Liver (tissue), 3 donors: ENCODE results near the gene NEB.
"Not testable (repeated sequence)": the region's sequence is repeated elsewhere in the genome, so short reads cannot be mapped to it uniquely, and the experiment has no call there.

Source experiments
- EGR1 ChIP-seq, 2 donors: IDR thresholded peaks; 2 replicates each; pipeline ENCODE4 v1.6.1; 2016 to 2018; ENCODE audit warnings: antibody characterized with exemption in 2 of 2, low read depth in 2 of 2
- GABPA ChIP-seq, 2 donors: IDR thresholded peaks in 1 of 2; conservative IDR thresholded peaks in 1 of 2; 2 replicates each; pipeline ENCODE4 v1.6.1; 2016; ENCODE audit warnings: antibody characterized with exemption in 2 of 2, mild to moderate bottlenecking in 1 of 2, moderate library complexity in 1 of 2
- JUND ChIP-seq, 2 donors: IDR thresholded peaks; 2 replicates each; pipeline ENCODE4 v1.6.1; 2016; ENCODE audit warnings: antibody characterized with exemption in 2 of 2
- RAD21 ChIP-seq, 2 donors: IDR thresholded peaks; 2 replicates each; pipeline ENCODE4 v1.6.1; 2016; ENCODE audit warnings: antibody characterized with exemption in 2 of 2, mild to moderate bottlenecking in 2 of 2
- TAF1 ChIP-seq: conservative IDR thresholded peaks from 2 replicates; pipeline ENCODE4 v1.6.1; 2016; ENCODE audit warnings: antibody characterized with exemption, mild to moderate bottlenecking
- TF ChIP-seq, protein P1 (sequence below): fragments of 150-350 bp; IDR thresholded peaks from 2 replicates; pipeline ENCODE4 v1.5.1; 2017; ENCODE audit warnings: improper control_type of control experiment, low read depth, low read length; ENCODE audit not compliant: missing input control
- TF ChIP-seq, protein P2 (sequence below): IDR thresholded peaks from 2 replicates; pipeline ENCODE4 v1.6.1; 2016; ENCODE audit warnings: antibody characterized with exemption, mild to moderate bottlenecking
- donor health status: healthy.
- donor health status: healthy.

DNA sequence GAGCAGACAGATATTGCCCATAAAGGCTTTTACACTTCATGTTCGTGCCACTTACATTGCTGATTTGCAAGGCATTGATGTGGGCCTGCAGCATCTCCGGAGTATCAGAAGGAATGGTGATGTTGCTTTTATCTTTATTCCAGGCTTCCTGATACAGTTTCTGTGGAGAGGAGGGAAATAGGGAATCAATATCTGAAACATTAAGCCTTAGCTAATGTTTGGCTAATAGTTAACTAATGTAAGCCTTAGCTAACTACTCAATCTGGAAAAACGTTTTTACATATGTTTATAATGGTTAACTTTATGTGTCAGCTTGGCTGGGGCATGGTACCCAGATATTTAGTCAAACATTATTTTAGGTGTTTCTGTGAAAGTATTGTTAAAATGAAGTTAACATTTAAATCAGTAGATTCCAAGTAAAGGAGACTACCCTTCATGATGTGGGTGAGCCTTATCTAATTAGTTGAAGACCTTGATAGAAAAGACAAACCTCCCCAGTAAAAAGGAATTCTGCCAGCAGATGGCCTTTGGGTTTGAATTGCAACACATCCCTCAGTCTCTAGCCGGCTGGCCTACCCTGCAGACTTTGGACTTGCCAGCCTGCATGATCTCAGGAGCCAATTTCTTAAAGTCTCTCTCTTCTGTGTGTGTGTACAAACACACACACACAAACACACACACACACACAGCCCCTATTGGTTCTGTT lies 137.2 kb downstream of the NEB start:
- TF ChIP-seq, protein P1, sequence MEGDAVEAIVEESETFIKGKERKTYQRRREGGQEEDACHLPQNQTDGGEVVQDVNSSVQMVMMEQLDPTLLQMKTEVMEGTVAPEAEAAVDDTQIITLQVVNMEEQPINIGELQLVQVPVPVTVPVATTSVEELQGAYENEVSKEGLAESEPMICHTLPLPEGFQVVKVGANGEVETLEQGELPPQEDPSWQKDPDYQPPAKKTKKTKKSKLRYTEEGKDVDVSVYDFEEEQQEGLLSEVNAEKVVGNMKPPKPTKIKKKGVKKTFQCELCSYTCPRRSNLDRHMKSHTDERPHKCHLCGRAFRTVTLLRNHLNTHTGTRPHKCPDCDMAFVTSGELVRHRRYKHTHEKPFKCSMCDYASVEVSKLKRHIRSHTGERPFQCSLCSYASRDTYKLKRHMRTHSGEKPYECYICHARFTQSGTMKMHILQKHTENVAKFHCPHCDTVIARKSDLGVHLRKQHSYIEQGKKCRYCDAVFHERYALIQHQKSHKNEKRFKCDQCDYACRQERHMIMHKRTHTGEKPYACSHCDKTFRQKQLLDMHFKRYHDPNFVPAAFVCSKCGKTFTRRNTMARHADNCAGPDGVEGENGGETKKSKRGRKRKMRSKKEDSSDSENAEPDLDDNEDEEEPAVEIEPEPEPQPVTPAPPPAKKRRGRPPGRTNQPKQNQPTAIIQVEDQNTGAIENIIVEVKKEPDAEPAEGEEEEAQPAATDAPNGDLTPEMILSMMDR: not testable (repeated sequence)
- not testable (repeated sequence) for TF ChIP-seq TAF1; GABPA (IDR thresholded peaks at IDR 0.05 in 1 of 2, conservative IDR thresholded peaks at IDR 0.05 in 1 of 2); EGR1 (IDR thresholded peaks at IDR 0.05; ENCODE audit: low read depth in 2 of 2); JUND (IDR thresholded peaks at IDR 0.05); RAD21 (IDR thresholded peaks at IDR 0.05)
- TF ChIP-seq, protein P2, sequence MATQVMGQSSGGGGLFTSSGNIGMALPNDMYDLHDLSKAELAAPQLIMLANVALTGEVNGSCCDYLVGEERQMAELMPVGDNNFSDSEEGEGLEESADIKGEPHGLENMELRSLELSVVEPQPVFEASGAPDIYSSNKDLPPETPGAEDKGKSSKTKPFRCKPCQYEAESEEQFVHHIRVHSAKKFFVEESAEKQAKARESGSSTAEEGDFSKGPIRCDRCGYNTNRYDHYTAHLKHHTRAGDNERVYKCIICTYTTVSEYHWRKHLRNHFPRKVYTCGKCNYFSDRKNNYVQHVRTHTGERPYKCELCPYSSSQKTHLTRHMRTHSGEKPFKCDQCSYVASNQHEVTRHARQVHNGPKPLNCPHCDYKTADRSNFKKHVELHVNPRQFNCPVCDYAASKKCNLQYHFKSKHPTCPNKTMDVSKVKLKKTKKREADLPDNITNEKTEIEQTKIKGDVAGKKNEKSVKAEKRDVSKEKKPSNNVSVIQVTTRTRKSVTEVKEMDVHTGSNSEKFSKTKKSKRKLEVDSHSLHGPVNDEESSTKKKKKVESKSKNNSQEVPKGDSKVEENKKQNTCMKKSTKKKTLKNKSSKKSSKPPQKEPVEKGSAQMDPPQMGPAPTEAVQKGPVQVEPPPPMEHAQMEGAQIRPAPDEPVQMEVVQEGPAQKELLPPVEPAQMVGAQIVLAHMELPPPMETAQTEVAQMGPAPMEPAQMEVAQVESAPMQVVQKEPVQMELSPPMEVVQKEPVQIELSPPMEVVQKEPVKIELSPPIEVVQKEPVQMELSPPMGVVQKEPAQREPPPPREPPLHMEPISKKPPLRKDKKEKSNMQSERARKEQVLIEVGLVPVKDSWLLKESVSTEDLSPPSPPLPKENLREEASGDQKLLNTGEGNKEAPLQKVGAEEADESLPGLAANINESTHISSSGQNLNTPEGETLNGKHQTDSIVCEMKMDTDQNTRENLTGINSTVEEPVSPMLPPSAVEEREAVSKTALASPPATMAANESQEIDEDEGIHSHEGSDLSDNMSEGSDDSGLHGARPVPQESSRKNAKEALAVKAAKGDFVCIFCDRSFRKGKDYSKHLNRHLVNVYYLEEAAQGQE: not testable (repeated sequence)
